KMS-11 (cell line): Measurements from ENCODE around the gene TMEM186.
"Not testable (repeated sequence)": the region's sequence is repeated elsewhere in the genome, so short reads cannot be mapped to it uniquely, and the experiment has no call there.

Source experiments
- H2AFZ ChIP-seq: fragments of 200-600 bp; sonication (generic); 2 replicates; pipeline ENCODE4 v1.6.1; 2016; ENCODE audit warnings: antibody characterized with exemption, mixed run types, low read depth
- H3K27ac ChIP-seq: fragments of 200-600 bp; sonication (generic); 2 replicates; pipeline ENCODE4 v1.6.1; 2016; ENCODE audit warnings: mild to moderate bottlenecking, mixed run types
- H3K27me3 ChIP-seq: fragments of 200-600 bp; sonication (generic); 2 replicates; pipeline ENCODE4 v1.6.1; 2017; ENCODE audit warnings: mild to moderate bottlenecking, low read depth, mixed run types, moderate library complexity; ENCODE audit not compliant: insufficient read depth
- H3K36me3 ChIP-seq: fragments of 200-600 bp; sonication (generic); 2 replicates; pipeline ENCODE4 v1.6.1; 2017; ENCODE audit warnings: mild to moderate bottlenecking, mixed run types; ENCODE audit not compliant: insufficient read depth
- H3K4me1 ChIP-seq: fragments of 200-600 bp; sonication (generic); 2 replicates; pipeline ENCODE4 v1.6.1; 2016; ENCODE audit warnings: mild to moderate bottlenecking, low read depth, mixed run types; ENCODE audit not compliant: poor library complexity, severe bottlenecking
- H3K4me2 ChIP-seq: fragments of 200-600 bp; sonication (generic); 2 replicates; pipeline ENCODE4 v1.7.0; 2016; ENCODE audit warnings: mild to moderate bottlenecking, mixed run types
- H3K4me3 ChIP-seq: fragments of 200-600 bp; sonication (generic); IDR thresholded peaks from 2 replicates; pipeline ENCODE4 v1.6.1; 2017; ENCODE audit warnings: low read depth, low read length, mixed read lengths; ENCODE audit not compliant: insufficient read depth
- H3K79me2 ChIP-seq: fragments of 200-600 bp; sonication (generic); 2 replicates; pipeline ENCODE4 v1.6.1; 2016; ENCODE audit warnings: low read depth, mixed run types; ENCODE audit not compliant: insufficient read depth
- H3K9ac ChIP-seq: fragments of 200-600 bp; sonication (generic); 2 replicates; pipeline ENCODE4 v1.6.1; 2016; ENCODE audit warnings: mild to moderate bottlenecking, mixed run types
- H4K20me1 ChIP-seq: fragments of 200-600 bp; sonication (generic); 2 replicates; pipeline ENCODE4 v1.6.1; 2016; ENCODE audit warnings: mild to moderate bottlenecking, mixed run types; ENCODE audit not compliant: insufficient read depth
- CTCF ChIP-seq: fragments of 200-600 bp; sonication (generic); conservative IDR thresholded peaks from 2 replicates; pipeline ENCODE4 v1.6.1; 2017; ENCODE audit warnings: low read depth, mild to moderate bottlenecking, antibody characterized with exemption, low read length, moderate library complexity, mixed read lengths

TMEM186 gene

DNA sequence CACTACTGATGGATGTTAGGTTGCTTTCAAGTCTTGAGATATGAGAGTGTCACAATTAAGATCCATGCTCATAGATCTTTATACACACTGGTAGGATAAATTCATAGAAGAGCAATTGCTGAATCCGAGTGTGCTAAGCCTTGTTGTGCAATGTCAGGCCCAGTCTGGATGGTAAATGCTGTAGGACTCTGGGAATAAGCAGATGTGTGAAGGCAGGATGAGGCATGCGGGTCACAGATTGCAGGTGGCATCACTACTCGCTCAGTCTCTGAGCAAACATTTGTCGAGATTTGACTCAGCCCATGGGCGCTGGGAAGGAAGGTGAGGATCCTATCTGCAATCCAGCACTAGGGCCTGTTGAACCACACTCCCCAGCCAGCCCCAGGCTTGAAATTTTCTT, 40.7 kb downstream of the TMEM186 start:
- no peaks in the 10 kb centered on the region for H3K4me1 ChIP-seq
- H3K4me2 ChIP-seq: no peak overlapping the region
- H3K36me3 ChIP-seq: no peaks in the 10 kb centered on the region
- no peaks in the 10 kb centered on the region for H4K20me1 ChIP-seq
- no peak overlapping the region for H3K9ac ChIP-seq
- no peaks in the 10 kb centered on the region for H3K27me3 ChIP-seq
- H3K27ac ChIP-seq: no peak overlapping the region
- H3K79me2 ChIP-seq: no peaks in the 10 kb centered on the region
- no peak for TF ChIP-seq CTCF
- no peak overlapping the region for H2AFZ ChIP-seq
- no peak overlapping the region for H3K4me3 ChIP-seq

GRCh38 chr16:8753416-8754054, 43.9 kb downstream of the TMEM186 start:
- TF ChIP-seq CTCF: no peak
- no peaks in the 10 kb centered on the region for H3K4me1 ChIP-seq
- H4K20me1 ChIP-seq: no peaks in the 10 kb centered on the region
- no peak overlapping the region for H3K27ac ChIP-seq
- no peak overlapping the region for H3K4me2 ChIP-seq
- H3K36me3 ChIP-seq: no peaks in the 10 kb centered on the region
- H3K27me3 ChIP-seq: no peaks in the 10 kb centered on the region
- H2AFZ ChIP-seq: no peak overlapping the region
- H3K79me2 ChIP-seq: no peaks in the 10 kb centered on the region
- no peak overlapping the region for H3K4me3 ChIP-seq
- no peak overlapping the region for H3K9ac ChIP-seq

DNA sequence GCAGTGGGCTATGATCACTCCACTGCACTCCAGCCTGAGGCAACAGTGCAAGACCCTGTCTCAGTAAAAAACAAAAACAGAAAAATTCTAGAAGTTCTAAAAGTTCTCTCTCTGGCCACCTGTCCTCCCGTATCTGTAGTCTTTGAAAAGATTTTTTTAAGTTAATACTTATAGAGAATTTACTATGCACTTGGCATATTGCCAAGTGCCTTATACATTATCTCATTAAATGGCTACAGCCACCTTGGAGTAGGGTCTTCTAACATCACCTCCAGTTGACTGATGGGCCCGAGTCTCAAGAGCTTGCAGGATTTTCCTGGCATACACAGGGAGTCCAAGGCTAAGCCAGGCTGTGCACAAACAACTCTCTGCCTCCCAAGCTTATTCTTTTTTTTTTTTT, 44.7 kb downstream of the TMEM186 start:
- H3K4me1 ChIP-seq: no peaks in the 10 kb centered on the region
- no peak overlapping the region for H3K4me3 ChIP-seq
- no peaks in the 10 kb centered on the region for H3K79me2 ChIP-seq
- H3K4me2 ChIP-seq: no peak overlapping the region
- H3K27ac ChIP-seq: no peak overlapping the region
- H2AFZ ChIP-seq: no peak overlapping the region
- H4K20me1 ChIP-seq: no peaks in the 10 kb centered on the region
- no peak for TF ChIP-seq CTCF
- no peaks in the 10 kb centered on the region for H3K36me3 ChIP-seq
- no peak overlapping the region for H3K9ac ChIP-seq
- H3K27me3 ChIP-seq: no peaks in the 10 kb centered on the region

- no peak for TF ChIP-seq CTCF
- no peaks in the 10 kb centered on the region for H3K27me3 ChIP-seq
- H3K4me2 ChIP-seq: no peak overlapping the region
- no peaks in the 10 kb centered on the region for H3K4me1 ChIP-seq
- no peak overlapping the region for H3K9ac ChIP-seq
- H3K27ac ChIP-seq: no peak overlapping the region
- H3K4me3 ChIP-seq: no peak overlapping the region
- no peaks in the 10 kb centered on the region for H3K36me3 ChIP-seq
- H3K79me2 ChIP-seq: no peaks in the 10 kb centered on the region
- no peak overlapping the region for H2AFZ ChIP-seq
- H4K20me1 ChIP-seq: no peaks in the 10 kb centered on the region
These were observed 45.7 kb downstream of the TMEM186 start for GRCh38 chr16:8751481-8752311.

DNA sequence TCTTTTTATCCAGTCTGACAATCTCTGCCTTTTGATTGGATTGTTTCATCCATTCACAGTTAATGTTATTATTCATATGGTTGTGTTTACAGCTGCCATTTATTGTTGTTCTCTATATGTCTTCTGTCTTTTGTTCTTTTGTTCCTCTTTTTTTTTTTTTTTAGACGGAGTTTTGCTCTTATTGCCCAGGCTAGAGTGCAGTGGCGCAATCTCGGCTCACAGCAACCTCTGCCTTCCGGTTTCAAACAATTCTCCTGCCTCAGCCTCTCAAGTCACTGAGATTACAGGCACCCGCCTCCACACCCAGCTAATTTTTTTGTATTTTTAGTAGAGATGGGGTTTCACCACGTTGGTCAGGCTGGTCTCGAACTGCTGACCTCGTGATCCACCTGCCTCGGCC, 48.5 kb downstream of the TMEM186 start:
- H3K4me3 ChIP-seq, H3K27me3 ChIP-seq, H3K36me3 ChIP-seq, H3K4me1 ChIP-seq, H3K9ac ChIP-seq, H2AFZ ChIP-seq, H3K27ac ChIP-seq, H3K4me2 ChIP-seq, H4K20me1 ChIP-seq, H3K79me2 ChIP-seq: not testable (repeated sequence)
